DOHH2 (cell line): ENCODE results near the gene AHCY.
A peak's percentile ranks its signal among the peaks of the same experiment; 100 is the strongest.
"Not testable (repeated sequence)": the region's sequence is repeated elsewhere in the genome, so short reads cannot be mapped to it uniquely, and the experiment has no call there.

Experiments used
- H3F3A ChIP-seq: fragments of 200-600 bp; sonication (generic), shearing (Covaris generic); 2 replicates; pipeline ENCODE4 v1.6.0; 2016; ENCODE audit warnings: antibody characterized with exemption, mild to moderate bottlenecking; ENCODE audit not compliant: control insufficient read depth, insufficient read depth
- H3K27ac ChIP-seq: fragments of 200-600 bp; sonication (generic); 2 replicates; pipeline ENCODE4 v1.5.1; 2014; ENCODE audit warnings: low read depth, mild to moderate bottlenecking, low read length, moderate library complexity
- H3K27me3 ChIP-seq: fragments of 200-600 bp; sonication (generic); 2 replicates; pipeline ENCODE4 v1.6.1; 2014; ENCODE audit warnings: mild to moderate bottlenecking, low read length, mixed read lengths; ENCODE audit not compliant: control insufficient read depth
- H3K36me3 ChIP-seq: fragments of 200-600 bp; sonication (generic); 2 replicates; pipeline ENCODE4 v1.6.1; 2014; ENCODE audit warnings: mild to moderate bottlenecking, low read length, moderate library complexity, mixed read lengths; ENCODE audit not compliant: control insufficient read depth
- H3K4me1 ChIP-seq: fragments of 200-600 bp; sonication (generic); 2 replicates; pipeline ENCODE4 v1.6.1; 2014; ENCODE audit warnings: mild to moderate bottlenecking, low read length, mixed read lengths; ENCODE audit not compliant: control insufficient read depth
- H3K4me2 ChIP-seq: fragments of 200-600 bp; sonication (generic); 2 replicates; pipeline ENCODE4 v1.6.0; 2014; ENCODE audit warnings: mild to moderate bottlenecking, low read length, moderate library complexity
- H3K4me3 ChIP-seq: fragments of 200-600 bp; sonication (generic); 2 replicates; pipeline ENCODE4 v1.5.1; 2014; ENCODE audit warnings: mild to moderate bottlenecking, low read length, mixed read lengths
- H3K79me2 ChIP-seq: fragments of 200-600 bp; sonication (generic); 2 replicates; pipeline ENCODE4 v1.6.1; 2014; ENCODE audit warnings: mild to moderate bottlenecking, low read length, mixed read lengths; ENCODE audit not compliant: control insufficient read depth
- H3K9me2 ChIP-seq: fragments of 200-600 bp; sonication (generic); replicated peaks from 2 replicates; pipeline ENCODE4 v1.6.1; 2014; ENCODE audit warnings: mild to moderate bottlenecking, low read length, mixed read lengths; ENCODE audit not compliant: control insufficient read depth
- H3K9me3 ChIP-seq: fragments of 200-600 bp; sonication (generic); 2 replicates; pipeline ENCODE4 v1.6.1; 2014; ENCODE audit warnings: antibody characterized with exemption, low read length, mixed read lengths; ENCODE audit not compliant: control insufficient read depth, insufficient read depth
- H4K20me1 ChIP-seq: fragments of 200-600 bp; sonication (generic); 2 replicates; pipeline ENCODE4 v1.6.0; 2014; ENCODE audit warnings: low read depth, mild to moderate bottlenecking, antibody characterized with exemption, low read length, moderate library complexity; ENCODE audit not compliant: control insufficient read depth, insufficient read depth
- CTCF ChIP-seq: fragments of 200-600 bp; sonication (generic); IDR thresholded peaks from one replicate; pipeline ENCODE4 v1.5.1; 2014; ENCODE audit warnings: antibody characterized with exemption, mild to moderate bottlenecking, low read depth, low read length; ENCODE audit not compliant: poor library complexity, severe bottlenecking
- EZH2phosphoT487 ChIP-seq: fragments of 200-600 bp; sonication (generic); IDR thresholded peaks from 2 replicates; pipeline ENCODE4 v1.6.1; 2017; ENCODE audit warnings: borderline replicate concordance, mild to moderate bottlenecking, antibody characterized with exemption, low read length, moderate library complexity, mixed read lengths

AHCY gene

GRCh38 chr20:34302723-34303533 is at the start of gene AHCY:
AHCY (minus strand) TSS chr20:34303355; CDS start chr20:34303270, 85 bp downstream.
- peaks cover 14% of the 10 kb centered on the region for H4K20me1 ChIP-seq
- H3K4me2 ChIP-seq, result peak within 1 kb of the TSS; percentile 74
- peaks cover 7% of the 10 kb centered on the region for H3F3A ChIP-seq
- peak within 1 kb of the TSS; percentile 55 for H3K27ac ChIP-seq
- TF ChIP-seq CTCF (no peak), EZH2phosphoT487 (no peak)
- H3K4me3 ChIP-seq, result peak within 1 kb of the TSS; percentile 84
- H3K27me3 ChIP-seq, result no peaks in the 10 kb centered on the region
- H3K9me2 ChIP-seq, result no peaks in the 10 kb centered on the region
- no peaks in the 10 kb centered on the region for H3K9me3 ChIP-seq
- H3K4me1 ChIP-seq, result peaks cover 37% of the 10 kb centered on the region
- peaks cover 47% of the 10 kb centered on the region for H3K79me2 ChIP-seq
- peaks cover 38% of the 10 kb centered on the region for H3K36me3 ChIP-seq

GRCh38 chr20:34350095-34350494 is 46.9 kb upstream of the AHCY start:
- Histone ChIP-seq H4K20me1 (no peaks in the 10 kb centered on the region), H3K9me2 (no peaks in the 10 kb centered on the region), H3F3A (no peaks in the 10 kb centered on the region), H3K79me2 (no peaks in the 10 kb centered on the region), H3K9me3 (no peaks in the 10 kb centered on the region), H3K27me3 (no peaks in the 10 kb centered on the region), H3K4me1 (no peaks in the 10 kb centered on the region), H3K27ac (no peak overlapping the region), H3K4me3 (no peak overlapping the region), H3K36me3 (no peaks in the 10 kb centered on the region), H3K4me2 (no peak overlapping the region)
- no peak for TF ChIP-seq EZH2phosphoT487
- TF ChIP-seq CTCF, result no peak

- H3K9me3 ChIP-seq, result no peaks in the 10 kb centered on the region
- H3K4me2 ChIP-seq, result no peak overlapping the region
- H4K20me1 ChIP-seq, result no peaks in the 10 kb centered on the region
- H3F3A ChIP-seq, result no peaks in the 10 kb centered on the region
- no peaks in the 10 kb centered on the region for H3K36me3 ChIP-seq
- TF ChIP-seq EZH2phosphoT487 (no peak), CTCF (no peak)
- no peak overlapping the region for H3K4me3 ChIP-seq
- no peak overlapping the region for H3K27ac ChIP-seq
- no peaks in the 10 kb centered on the region for H3K79me2 ChIP-seq
- H3K27me3 ChIP-seq, result no peaks in the 10 kb centered on the region
- H3K9me2 ChIP-seq, result no peaks in the 10 kb centered on the region
- H3K4me1 ChIP-seq, result peaks cover under 1% of the 10 kb centered on the region; the same call in 1 of the 2 replicates
Observed at GRCh38 chr20:34347571-34347970, 44.4 kb upstream of the AHCY start.

GRCh38 chr20:34346533-34346865 is 43.3 kb upstream of the AHCY start:
- not testable (repeated sequence) for H3K79me2 ChIP-seq

GRCh38 chr20:34345839-34346532 is 42.8 kb upstream of the AHCY start:
- not testable (repeated sequence) for H3F3A ChIP-seq, H3K79me2 ChIP-seq, H3K9me3 ChIP-seq, H3K27ac ChIP-seq, H3K4me1 ChIP-seq, H4K20me1 ChIP-seq, H3K27me3 ChIP-seq, H3K9me2 ChIP-seq, H3K4me3 ChIP-seq, H3K4me2 ChIP-seq, H3K36me3 ChIP-seq

More at GRCh38 chr20:34346533-34346865, 43.3 kb upstream of the AHCY start:
- not testable (repeated sequence) for H3K9me3 ChIP-seq, H3K4me1 ChIP-seq, H3K27me3 ChIP-seq, H3K9me2 ChIP-seq, H3K4me2 ChIP-seq, H3K27ac ChIP-seq, H3F3A ChIP-seq, H3K4me3 ChIP-seq, H4K20me1 ChIP-seq, H3K36me3 ChIP-seq
